NB4 (cell line): ENCODE results near the gene NTM.

ENCODE experiments used
- CTCF ChIP-seq: IDR thresholded peaks from one replicate; pipeline ENCODE4 v1.5.1; 2012; ENCODE audit warnings: low read depth, low read length
- MAX ChIP-seq: IDR thresholded peaks from 2 replicates; pipeline ENCODE4 v1.6.1; 2011; ENCODE audit warnings: low read depth, low read length
- MYC ChIP-seq: IDR thresholded peaks from 2 replicates; pipeline ENCODE4 v1.6.1; 2011; ENCODE audit warnings: low read depth, low read length
- POLR2A ChIP-seq: IDR thresholded peaks from 2 replicates; pipeline ENCODE4 v1.6.1; 2011; ENCODE audit warnings: mild to moderate bottlenecking; ENCODE audit not compliant: insufficient read length; ENCODE audit errors: extremely low read depth

- TF ChIP-seq POLR2A (no peak), CTCF (no peak), MAX (no peak), MYC (no peak)
Measured at GRCh38 chr11:131685206-131685605, 314.8 kb downstream of the NTM start.
